GM13976 (cell line): ENCODE data around the gene CNST.

Experiments
- DNase-seq: peaks from one replicate; pipeline ENCODE4 v3.0.0; 2012; ENCODE audit warnings: low spot score
- in situ Hi-C: fragments of 300-500 bp; cut with MboI; formaldehyde crosslinking; loops from one replicate; pipeline ENCODE4 v1.12.0; 2022; ENCODE audit warnings: low sequenced_read_pairs, mixed read lengths, inconsistent platforms; ENCODE audit not compliant: unreplicated experiment
- TF ChIP-seq, protein P1 (sequence below): IDR thresholded peaks from 2 replicates; pipeline ENCODE4 v1.5.1; 2012; ENCODE audit warnings: borderline replicate concordance, mild to moderate bottlenecking; ENCODE audit not compliant: insufficient read depth; ENCODE audit errors: extremely low read depth, missing control alignments, control extremely low read depth

The CNST gene

DNA sequence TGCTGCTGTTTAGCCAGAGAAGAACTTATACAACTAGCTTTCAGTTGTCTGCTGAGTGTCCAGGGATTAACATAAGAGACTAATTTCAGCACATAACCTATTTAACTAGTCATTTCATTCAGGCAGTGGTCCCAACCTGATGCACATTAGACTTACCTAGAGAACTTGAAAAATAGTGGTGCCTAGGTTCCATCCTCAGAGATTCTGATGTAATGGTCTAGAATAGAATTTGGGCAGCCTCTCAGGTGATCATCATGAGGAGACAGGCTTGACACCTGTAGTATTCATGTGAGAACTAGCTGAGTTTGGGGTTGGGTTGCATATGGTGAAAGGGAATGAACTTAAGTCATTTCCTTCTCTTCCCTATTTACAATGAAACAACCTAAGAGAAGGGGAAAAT is 24.8 kb downstream of the CNST start:
- no peak for DNase-seq
- TF ChIP-seq, protein P1, sequence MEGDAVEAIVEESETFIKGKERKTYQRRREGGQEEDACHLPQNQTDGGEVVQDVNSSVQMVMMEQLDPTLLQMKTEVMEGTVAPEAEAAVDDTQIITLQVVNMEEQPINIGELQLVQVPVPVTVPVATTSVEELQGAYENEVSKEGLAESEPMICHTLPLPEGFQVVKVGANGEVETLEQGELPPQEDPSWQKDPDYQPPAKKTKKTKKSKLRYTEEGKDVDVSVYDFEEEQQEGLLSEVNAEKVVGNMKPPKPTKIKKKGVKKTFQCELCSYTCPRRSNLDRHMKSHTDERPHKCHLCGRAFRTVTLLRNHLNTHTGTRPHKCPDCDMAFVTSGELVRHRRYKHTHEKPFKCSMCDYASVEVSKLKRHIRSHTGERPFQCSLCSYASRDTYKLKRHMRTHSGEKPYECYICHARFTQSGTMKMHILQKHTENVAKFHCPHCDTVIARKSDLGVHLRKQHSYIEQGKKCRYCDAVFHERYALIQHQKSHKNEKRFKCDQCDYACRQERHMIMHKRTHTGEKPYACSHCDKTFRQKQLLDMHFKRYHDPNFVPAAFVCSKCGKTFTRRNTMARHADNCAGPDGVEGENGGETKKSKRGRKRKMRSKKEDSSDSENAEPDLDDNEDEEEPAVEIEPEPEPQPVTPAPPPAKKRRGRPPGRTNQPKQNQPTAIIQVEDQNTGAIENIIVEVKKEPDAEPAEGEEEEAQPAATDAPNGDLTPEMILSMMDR = no peak
- in situ Hi-C loops = no loop called here

GRCh38 chr1:246591504-246591903 is 25.2 kb downstream of the CNST start:
- TF ChIP-seq, protein P1 = no peak
- DNase-seq = peak; percentile 74
- in situ Hi-C loops = no loop called here

GRCh38 chr1:246591958-246592357 is 25.7 kb downstream of the CNST start:
- TF ChIP-seq, protein P1 = no peak
- in situ Hi-C loops = no loop called here
- no peak for DNase-seq

GRCh38 chr1:246592695-246593094 is 26.4 kb downstream of the CNST start:
- DNase-seq = no peak
- TF ChIP-seq, protein P1 = no peak
- in situ Hi-C loops = no loop called here

GRCh38 chr1:246595146-246595545 is 28.9 kb downstream of the CNST start:
- in situ Hi-C loops = no loop called here
- no peak for DNase-seq
- TF ChIP-seq, protein P1 = no peak

DNA sequence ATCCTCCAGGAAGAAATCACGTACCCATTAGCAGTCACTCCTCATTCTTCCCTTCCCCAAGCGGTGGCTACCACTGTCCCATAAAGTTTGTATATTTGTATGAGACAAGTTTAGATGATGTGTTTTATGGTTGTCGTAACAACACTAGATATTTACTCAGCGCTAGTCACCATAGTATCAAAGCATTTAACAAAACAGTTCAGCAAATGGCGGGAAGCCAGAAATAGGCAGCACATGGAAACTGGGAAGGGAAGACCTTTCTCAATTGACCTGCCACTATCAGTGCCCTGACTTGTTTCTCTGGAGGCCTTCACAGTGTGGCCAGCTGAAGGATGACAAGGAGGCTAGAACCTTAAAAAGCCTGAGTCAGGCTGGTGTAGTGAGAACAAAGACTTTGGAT is 31.1 kb downstream of the CNST start:
- TF ChIP-seq, protein P1 = no peak
- in situ Hi-C loops = no loop called here
- no peak for DNase-seq

GRCh38 chr1:246597971-246598370 is 31.7 kb downstream of the CNST start:
- TF ChIP-seq, protein P1 = no peak
- DNase-seq = no peak
- in situ Hi-C loops = no loop called here
